WTC11 (cell line): ENCODE data around the gene CFAP251. TPM values are rescaled to one million over a fixed set of nuclear protein-coding genes. Genes with fewer than 3 reads are reported as not detected.

Source experiments
- ATAC-seq: fragments of 200-7000 bp; cut with Tn5 transposase; 2 replicates; pipeline ENCODE4 v1.10.0; 2021; ENCODE audit warnings: mild to moderate bottlenecking, moderate library complexity
- CTCF ChIA-PET: fragments of 300-600 bp; sonication (Branson Sonifier 250); formaldehyde crosslinking; loops from one replicate; lab custom pipeline; 2021; ENCODE audit warnings: antibody characterized with exemption; lab: Charles Lee
- POLR2A ChIA-PET: fragments of 350-600 bp; sonication (Branson Sonifier 250); formaldehyde crosslinking; loops from one replicate; lab custom pipeline; 2021; ENCODE audit warnings: antibody characterized with exemption; lab: Charles Lee
- DNase-seq: peaks from one replicate; pipeline ENCODE4 v3.0.0; 2021; ENCODE audit warnings: low spot score
- H3K27ac Mint-ChIP-seq: 2 replicates; pipeline ENCODE4 v1.8.0; 2021; ENCODE audit warnings: mixed read lengths
- H3K27me3 Mint-ChIP-seq: 2 replicates; pipeline ENCODE4 v1.8.0; 2021; ENCODE audit warnings: low read depth, mild to moderate bottlenecking, moderate library complexity, mixed read lengths
- H3K36me3 Mint-ChIP-seq: 2 replicates; pipeline ENCODE4 v1.8.0; 2021; ENCODE audit warnings: mixed read lengths
- H3K4me1 Mint-ChIP-seq: 2 replicates; pipeline ENCODE4 v1.8.0; 2022; ENCODE audit warnings: mixed read lengths
- H3K4me3 Mint-ChIP-seq: 2 replicates; pipeline ENCODE4 v1.8.0; 2021; ENCODE audit warnings: mild to moderate bottlenecking, moderate library complexity, mixed read lengths
- H3K9me3 Mint-ChIP-seq: 2 replicates; pipeline ENCODE4 v1.8.0; 2021; ENCODE audit warnings: mixed read lengths
- NR1H2 ChIP-seq: sonication (generic); formaldehyde crosslinking; IDR thresholded peaks from 2 replicates; pipeline ENCODE4 v1.9.0; 2021; ENCODE audit warnings: mild to moderate bottlenecking, moderate library complexity, missing genetic modification reagents
- OVOL2 ChIP-seq: fragments of 250-450 bp; sonication (Bioruptor Pico); IDR thresholded peaks from 2 replicates; pipeline ENCODE4 v1.9.0; 2021; ENCODE audit warnings: mild to moderate bottlenecking, borderline replicate concordance
- RORB ChIP-seq: fragments of 250-450 bp; sonication (Bioruptor Pico); IDR thresholded peaks from 2 replicates; pipeline ENCODE4 v1.9.0; 2021; ENCODE audit warnings: mild to moderate bottlenecking
- SOX15 ChIP-seq: fragments of 250-450 bp; sonication (Bioruptor Pico); IDR thresholded peaks from 2 replicates; pipeline ENCODE4 v1.9.0; 2021; ENCODE audit warnings: mild to moderate bottlenecking
- SP1 ChIP-seq: sonication (generic); formaldehyde crosslinking; conservative IDR thresholded peaks from 2 replicates; pipeline ENCODE4 v1.8.1; 2022; ENCODE audit warnings: missing genetic modification reagents
- ZBTB21 ChIP-seq: sonication (generic); formaldehyde crosslinking; IDR thresholded peaks from 2 replicates; pipeline ENCODE4 v1.8.1; 2023; ENCODE audit warnings: mild to moderate bottlenecking, missing genetic modification reagents, borderline replicate concordance
- ZNF423 ChIP-seq: fragments of 250-450 bp; sonication (Bioruptor Pico); IDR thresholded peaks from 2 replicates; pipeline ENCODE4 v2.1.2; 2022; ENCODE audit warnings: mild to moderate bottlenecking, moderate library complexity
- total RNA-seq: library from RNA; stranded (reverse); gene quantifications from 3 replicates; pipeline ENCODE4 v1.2.3, GENCODE V29; 2021
- TF ChIP-seq, protein P1 (sequence below): sonication (generic); formaldehyde crosslinking; IDR thresholded peaks from 2 replicates; pipeline ENCODE4 v1.8.0; 2022; ENCODE audit warnings: mild to moderate bottlenecking, missing genetic modification reagents
- TF ChIP-seq, protein P2 (sequence below): sonication (generic); formaldehyde crosslinking; IDR thresholded peaks from 2 replicates; pipeline ENCODE4 v1.8.1; 2023; ENCODE audit warnings: mild to moderate bottlenecking, missing genetic modification reagents, borderline replicate concordance
- TF ChIP-seq, protein P3 (sequence below): sonication (generic); formaldehyde crosslinking; IDR thresholded peaks from 2 replicates; pipeline ENCODE4 v1.8.0; 2023; ENCODE audit warnings: mild to moderate bottlenecking, missing genetic modification reagents
- TF ChIP-seq, protein P4 (sequence below): sonication (generic); formaldehyde crosslinking; IDR thresholded peaks from 2 replicates; pipeline ENCODE4 v1.8.1; 2023; ENCODE audit warnings: mild to moderate bottlenecking, missing genetic modification reagents, moderate library complexity
- TF ChIP-seq, protein P5 (sequence below): sonication (generic); formaldehyde crosslinking; IDR thresholded peaks from 2 replicates; pipeline ENCODE4 v1.8.0; 2022; ENCODE audit warnings: mild to moderate bottlenecking, missing genetic modification reagents
- TF ChIP-seq, protein P6 (sequence below): fragments of 250-450 bp; sonication (Bioruptor Pico); IDR thresholded peaks from 2 replicates; pipeline ENCODE4 v1.9.0; 2021; ENCODE audit warnings: mild to moderate bottlenecking

Gene CFAP251
- total RNA-seq, 1 experiment from 2014 or later, result 3.1 TPM

DNA sequence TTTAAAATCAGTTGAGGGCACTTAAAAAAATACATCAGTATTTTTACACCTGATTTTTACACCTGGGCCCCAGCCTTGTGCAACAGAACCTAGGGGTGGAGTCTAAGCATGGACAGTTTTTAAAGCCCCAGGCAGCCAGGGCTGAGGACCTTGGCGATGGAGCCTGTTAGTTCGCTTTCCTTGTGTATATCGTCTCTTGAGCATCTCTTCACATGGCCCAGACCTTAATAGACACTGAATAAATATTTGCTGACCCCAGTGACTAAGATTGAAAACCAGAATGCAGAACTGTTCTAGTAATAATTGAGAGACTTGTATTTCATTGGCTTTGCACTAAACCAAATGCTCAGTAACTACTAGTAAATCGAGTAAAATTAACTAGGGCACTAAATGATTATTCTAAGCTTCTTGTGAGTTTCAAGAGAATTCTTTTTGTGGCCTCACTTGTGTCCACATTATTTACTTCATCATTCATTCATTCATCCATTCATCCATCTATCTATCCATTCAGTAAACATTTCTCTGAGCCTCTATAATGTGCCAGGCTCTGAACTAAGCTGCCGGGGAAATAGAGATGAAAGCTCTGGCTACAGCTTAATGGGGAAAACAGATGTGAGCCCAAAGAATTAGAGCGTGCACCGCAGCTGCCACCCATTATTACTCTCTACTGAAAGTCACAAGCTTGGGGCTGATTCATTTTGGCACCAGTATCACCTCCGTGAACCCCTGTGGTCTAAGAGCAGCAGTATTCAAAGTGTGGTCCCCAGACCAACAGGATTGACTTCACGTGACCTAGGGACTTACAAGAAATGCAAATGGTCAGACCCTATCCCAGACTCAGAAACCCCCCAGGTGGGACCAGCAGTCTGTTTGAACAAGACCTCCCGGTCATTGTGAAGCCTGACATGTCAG, 72.6 kb downstream of the CFAP251 start:
- no peaks in the 10 kb centered on the region for H3K4me1 Mint-ChIP-seq
- no peaks in the 10 kb centered on the region for H3K9me3 Mint-ChIP-seq
- H3K4me3 Mint-ChIP-seq, result no peak overlapping the region
- ChIA-PET POLR2A (no interaction called here), CTCF (interaction anchor here (1.1 to 1.6 kb wide), 2 partner anchors 33 to 40 kb away, joined by 3 to 4 read pairs; no protein-coding TSS in a partner anchor)
- ATAC-seq (no peak), DNase-seq (no peak)
- TF ChIP-seq ZNF423 (CRISPR knock-in tag), result no peak
- TF ChIP-seq, protein P1, sequence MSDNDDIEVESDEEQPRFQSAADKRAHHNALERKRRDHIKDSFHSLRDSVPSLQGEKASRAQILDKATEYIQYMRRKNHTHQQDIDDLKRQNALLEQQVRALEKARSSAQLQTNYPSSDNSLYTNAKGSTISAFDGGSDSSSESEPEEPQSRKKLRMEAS, result no peak
- H3K27me3 Mint-ChIP-seq, result no peaks in the 10 kb centered on the region
- no peaks in the 10 kb centered on the region for H3K36me3 Mint-ChIP-seq
- H3K27ac Mint-ChIP-seq, result no peak overlapping the region

DNA sequence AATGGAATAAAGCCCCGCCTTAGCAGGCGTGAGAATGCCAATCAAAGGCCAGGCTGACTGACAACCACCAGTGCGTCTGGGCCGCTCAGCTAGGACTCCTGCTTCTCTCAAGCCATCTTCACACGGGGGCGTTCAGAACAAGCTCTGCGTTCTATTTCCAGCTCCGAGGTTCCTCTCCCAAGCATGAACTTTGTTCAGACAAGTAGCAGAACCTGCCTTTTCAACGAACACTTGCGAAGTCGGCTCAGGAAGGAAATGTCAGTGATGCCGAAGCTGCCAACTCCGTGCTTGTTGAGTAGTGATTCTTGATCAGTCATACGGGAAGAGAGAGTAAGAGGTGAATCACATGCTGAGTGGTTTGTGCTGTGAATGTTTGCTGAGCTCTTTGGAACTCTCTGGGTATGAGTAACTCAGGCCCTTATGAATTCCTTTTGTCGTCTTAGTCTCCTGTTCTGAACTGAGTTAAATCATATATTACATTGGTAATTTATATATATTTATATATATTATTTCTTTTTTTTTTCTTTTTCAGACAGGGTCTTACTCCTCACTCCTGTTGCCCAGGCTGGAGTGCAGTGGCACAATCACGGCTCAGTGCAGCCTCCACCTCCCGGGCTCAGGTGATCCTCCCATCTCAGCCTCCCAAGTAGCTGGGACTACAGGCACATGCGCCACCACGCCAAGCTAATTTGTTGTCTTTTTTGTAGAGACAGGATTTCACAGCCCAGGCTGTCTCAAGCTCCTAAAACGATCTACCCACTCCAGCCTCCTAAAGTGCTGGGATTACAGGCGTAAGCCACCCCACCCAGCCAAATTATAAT, 73.9 kb downstream of the CFAP251 start:
- ChIA-PET POLR2A (no interaction called here), CTCF (interaction anchor here (1.0 to 1.1 kb wide), 2 partner anchors 39 to 74 kb away, joined by 3 read pairs; partner anchors contain the start of gene CFAP251)
- H3K4me3 Mint-ChIP-seq, result no peak overlapping the region
- no peaks in the 10 kb centered on the region for H3K4me1 Mint-ChIP-seq
- no peaks in the 10 kb centered on the region for H3K27me3 Mint-ChIP-seq
- TF ChIP-seq, protein P2, sequence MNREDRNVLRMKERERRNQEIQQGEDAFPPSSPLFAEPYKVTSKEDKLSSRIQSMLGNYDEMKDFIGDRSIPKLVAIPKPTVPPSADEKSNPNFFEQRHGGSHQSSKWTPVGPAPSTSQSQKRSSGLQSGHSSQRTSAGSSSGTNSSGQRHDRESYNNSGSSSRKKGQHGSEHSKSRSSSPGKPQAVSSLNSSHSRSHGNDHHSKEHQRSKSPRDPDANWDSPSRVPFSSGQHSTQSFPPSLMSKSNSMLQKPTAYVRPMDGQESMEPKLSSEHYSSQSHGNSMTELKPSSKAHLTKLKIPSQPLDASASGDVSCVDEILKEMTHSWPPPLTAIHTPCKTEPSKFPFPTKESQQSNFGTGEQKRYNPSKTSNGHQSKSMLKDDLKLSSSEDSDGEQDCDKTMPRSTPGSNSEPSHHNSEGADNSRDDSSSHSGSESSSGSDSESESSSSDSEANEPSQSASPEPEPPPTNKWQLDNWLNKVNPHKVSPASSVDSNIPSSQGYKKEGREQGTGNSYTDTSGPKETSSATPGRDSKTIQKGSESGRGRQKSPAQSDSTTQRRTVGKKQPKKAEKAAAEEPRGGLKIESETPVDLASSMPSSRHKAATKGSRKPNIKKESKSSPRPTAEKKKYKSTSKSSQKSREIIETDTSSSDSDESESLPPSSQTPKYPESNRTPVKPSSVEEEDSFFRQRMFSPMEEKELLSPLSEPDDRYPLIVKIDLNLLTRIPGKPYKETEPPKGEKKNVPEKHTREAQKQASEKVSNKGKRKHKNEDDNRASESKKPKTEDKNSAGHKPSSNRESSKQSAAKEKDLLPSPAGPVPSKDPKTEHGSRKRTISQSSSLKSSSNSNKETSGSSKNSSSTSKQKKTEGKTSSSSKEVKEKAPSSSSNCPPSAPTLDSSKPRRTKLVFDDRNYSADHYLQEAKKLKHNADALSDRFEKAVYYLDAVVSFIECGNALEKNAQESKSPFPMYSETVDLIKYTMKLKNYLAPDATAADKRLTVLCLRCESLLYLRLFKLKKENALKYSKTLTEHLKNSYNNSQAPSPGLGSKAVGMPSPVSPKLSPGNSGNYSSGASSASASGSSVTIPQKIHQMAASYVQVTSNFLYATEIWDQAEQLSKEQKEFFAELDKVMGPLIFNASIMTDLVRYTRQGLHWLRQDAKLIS, result no peak
- TF ChIP-seq, protein P3, sequence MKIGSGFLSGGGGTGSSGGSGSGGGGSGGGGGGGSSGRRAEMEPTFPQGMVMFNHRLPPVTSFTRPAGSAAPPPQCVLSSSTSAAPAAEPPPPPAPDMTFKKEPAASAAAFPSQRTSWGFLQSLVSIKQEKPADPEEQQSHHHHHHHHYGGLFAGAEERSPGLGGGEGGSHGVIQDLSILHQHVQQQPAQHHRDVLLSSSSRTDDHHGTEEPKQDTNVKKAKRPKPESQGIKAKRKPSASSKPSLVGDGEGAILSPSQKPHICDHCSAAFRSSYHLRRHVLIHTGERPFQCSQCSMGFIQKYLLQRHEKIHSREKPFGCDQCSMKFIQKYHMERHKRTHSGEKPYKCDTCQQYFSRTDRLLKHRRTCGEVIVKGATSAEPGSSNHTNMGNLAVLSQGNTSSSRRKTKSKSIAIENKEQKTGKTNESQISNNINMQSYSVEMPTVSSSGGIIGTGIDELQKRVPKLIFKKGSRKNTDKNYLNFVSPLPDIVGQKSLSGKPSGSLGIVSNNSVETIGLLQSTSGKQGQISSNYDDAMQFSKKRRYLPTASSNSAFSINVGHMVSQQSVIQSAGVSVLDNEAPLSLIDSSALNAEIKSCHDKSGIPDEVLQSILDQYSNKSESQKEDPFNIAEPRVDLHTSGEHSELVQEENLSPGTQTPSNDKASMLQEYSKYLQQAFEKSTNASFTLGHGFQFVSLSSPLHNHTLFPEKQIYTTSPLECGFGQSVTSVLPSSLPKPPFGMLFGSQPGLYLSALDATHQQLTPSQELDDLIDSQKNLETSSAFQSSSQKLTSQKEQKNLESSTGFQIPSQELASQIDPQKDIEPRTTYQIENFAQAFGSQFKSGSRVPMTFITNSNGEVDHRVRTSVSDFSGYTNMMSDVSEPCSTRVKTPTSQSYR (CRISPR knock-in tag), result no peak
- TF ChIP-seq RORB (CRISPR knock-in tag) (no peak), ZBTB21 (CRISPR knock-in tag) (no peak), SP1 (CRISPR knock-in tag) (no peak), NR1H2 (no peak), OVOL2 (CRISPR knock-in tag) (no peak), SOX15 (CRISPR knock-in tag) (no peak)
- TF ChIP-seq, protein P4, sequence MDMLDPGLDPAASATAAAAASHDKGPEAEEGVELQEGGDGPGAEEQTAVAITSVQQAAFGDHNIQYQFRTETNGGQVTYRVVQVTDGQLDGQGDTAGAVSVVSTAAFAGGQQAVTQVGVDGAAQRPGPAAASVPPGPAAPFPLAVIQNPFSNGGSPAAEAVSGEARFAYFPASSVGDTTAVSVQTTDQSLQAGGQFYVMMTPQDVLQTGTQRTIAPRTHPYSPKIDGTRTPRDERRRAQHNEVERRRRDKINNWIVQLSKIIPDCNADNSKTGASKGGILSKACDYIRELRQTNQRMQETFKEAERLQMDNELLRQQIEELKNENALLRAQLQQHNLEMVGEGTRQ (CRISPR knock-in tag), result no peak
- TF ChIP-seq, protein P5, sequence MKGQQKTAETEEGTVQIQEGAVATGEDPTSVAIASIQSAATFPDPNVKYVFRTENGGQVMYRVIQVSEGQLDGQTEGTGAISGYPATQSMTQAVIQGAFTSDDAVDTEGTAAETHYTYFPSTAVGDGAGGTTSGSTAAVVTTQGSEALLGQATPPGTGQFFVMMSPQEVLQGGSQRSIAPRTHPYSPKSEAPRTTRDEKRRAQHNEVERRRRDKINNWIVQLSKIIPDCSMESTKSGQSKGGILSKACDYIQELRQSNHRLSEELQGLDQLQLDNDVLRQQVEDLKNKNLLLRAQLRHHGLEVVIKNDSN, result no peak
- TF ChIP-seq, protein P6, sequence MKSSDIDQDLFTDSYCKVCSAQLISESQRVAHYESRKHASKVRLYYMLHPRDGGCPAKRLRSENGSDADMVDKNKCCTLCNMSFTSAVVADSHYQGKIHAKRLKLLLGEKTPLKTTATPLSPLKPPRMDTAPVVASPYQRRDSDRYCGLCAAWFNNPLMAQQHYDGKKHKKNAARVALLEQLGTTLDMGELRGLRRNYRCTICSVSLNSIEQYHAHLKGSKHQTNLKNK, result no peak
- TF ChIP-seq, all 79 proteins: peak for 0
- H3K27ac Mint-ChIP-seq, result no peak overlapping the region
- no peak for ATAC-seq
- H3K36me3 Mint-ChIP-seq, result no peaks in the 10 kb centered on the region
- no peaks in the 10 kb centered on the region for H3K9me3 Mint-ChIP-seq
- DNase-seq, result no peak
